GM23338 (cell line): Measurements from ENCODE around the gene HOXB4. TPM values are rescaled to one million over a fixed set of nuclear protein-coding genes. Genes with fewer than 3 reads are reported as not detected.

ENCODE experiments used
- ATAC-seq: fragments of 200-7000 bp; cut with Tn5 transposase; 3 replicates; pipeline ENCODE4 v1.9.1; 2020
- DNase-seq: peaks from one replicate; pipeline ENCODE4 v3.0.0-alpha.2; 2015; ENCODE audit warnings: low spot score
- H2AFZ ChIP-seq: fragments of 200-600 bp; sonication (generic); 2 replicates; pipeline ENCODE4 v1.8.0; 2016; ENCODE audit warnings: antibody characterized with exemption, mild to moderate bottlenecking, moderate library complexity
- H3F3A ChIP-seq: fragments of 200-600 bp; sonication (generic); replicated peaks from 2 replicates; pipeline ENCODE4 v1.8.0; 2017; ENCODE audit warnings: antibody characterized with exemption, mixed run types, low read depth
- H3K27ac ChIP-seq: fragments of 200-600 bp; sonication (generic); 2 replicates; pipeline ENCODE4 v1.6.1; 2016; ENCODE audit warnings: low read depth
- H3K27me3 ChIP-seq: fragments of 200-600 bp; sonication (generic); 2 replicates; pipeline ENCODE4 v1.8.0; 2016; ENCODE audit warnings: mild to moderate bottlenecking, mixed run types, moderate library complexity; ENCODE audit not compliant: insufficient read depth
- H3K36me3 ChIP-seq: fragments of 200-600 bp; sonication (generic); 2 replicates; pipeline ENCODE4 v1.8.0; 2016; ENCODE audit warnings: mild to moderate bottlenecking; ENCODE audit not compliant: insufficient read depth
- H3K4me1 ChIP-seq: fragments of 200-600 bp; sonication (generic); 2 replicates; pipeline ENCODE4 v1.8.0; 2016; ENCODE audit warnings: mild to moderate bottlenecking, moderate library complexity; ENCODE audit not compliant: insufficient read depth
- H3K4me2 ChIP-seq: fragments of 200-600 bp; sonication (generic); 2 replicates; pipeline ENCODE4 v1.7.1; 2017; ENCODE audit warnings: mixed run types
- H3K4me3 ChIP-seq: fragments of 200-600 bp; sonication (generic); 2 replicates; pipeline ENCODE4 v1.6.1; 2016; ENCODE audit warnings: mixed run types
- H3K79me2 ChIP-seq: fragments of 200-600 bp; sonication (generic); replicated peaks from 2 replicates; pipeline ENCODE4 v1.8.0; 2017; ENCODE audit warnings: mild to moderate bottlenecking; ENCODE audit not compliant: insufficient read depth
- H3K9me2 ChIP-seq: fragments of 200-600 bp; sonication (generic); 2 replicates; pipeline ENCODE4 v1.8.0; 2017; ENCODE audit not compliant: insufficient read depth
- H4K20me1 ChIP-seq: fragments of 200-600 bp; sonication (generic); replicated peaks from 2 replicates; pipeline ENCODE4 v1.8.0; 2017; ENCODE audit warnings: mild to moderate bottlenecking; ENCODE audit not compliant: insufficient read depth
- H3K27ac Mint-ChIP-seq: 2 replicates; pipeline ENCODE4 v1.8.0; 2020; ENCODE audit warnings: inconsistent platforms, mild to moderate bottlenecking, moderate library complexity, mixed read lengths
- H3K27me3 Mint-ChIP-seq: 3 replicates; pipeline ENCODE4 v1.8.0; 2022; ENCODE audit warnings: low read depth, mild to moderate bottlenecking, moderate library complexity, mixed read lengths, inconsistent platforms; ENCODE audit not compliant: insufficient read depth, poor library complexity
- H3K36me3 Mint-ChIP-seq: 3 replicates; pipeline ENCODE4 v1.8.0; 2021; ENCODE audit warnings: low read depth, mild to moderate bottlenecking, inconsistent platforms, moderate library complexity, mixed read lengths
- H3K4me1 Mint-ChIP-seq: 3 replicates; pipeline ENCODE4 v1.8.0; 2020; ENCODE audit warnings: mild to moderate bottlenecking, inconsistent platforms, mixed read lengths
- H3K4me3 Mint-ChIP-seq: 3 replicates; pipeline ENCODE4 v1.8.0; 2021; ENCODE audit warnings: moderate library complexity, mild to moderate bottlenecking, inconsistent platforms, mixed read lengths
- H3K9me3 Mint-ChIP-seq: 3 replicates; pipeline ENCODE4 v1.8.0; 2020; ENCODE audit warnings: moderate library complexity, mild to moderate bottlenecking, inconsistent platforms, mixed read lengths
- ETS1 ChIP-seq: IDR thresholded peaks from 2 replicates; pipeline ENCODE4 v1.6.1; 2016; ENCODE audit warnings: antibody characterized with exemption
- EZH2 ChIP-seq: fragments of 200-600 bp; sonication (generic); IDR thresholded peaks from one replicate; pipeline ENCODE4 v1.8.0; 2017; ENCODE audit warnings: antibody characterized with exemption, mild to moderate bottlenecking, low read depth; ENCODE audit not compliant: unreplicated experiment
- microRNA counts: library from miRNA; unstranded; fragments of <30 nt; microRNA quantifications from one replicate; lab custom pipeline; 2017
- polyA plus RNA-seq: library from polyadenylated mRNA; unstranded; fragments of >200 nt; fragmentation: Nextera tagmentation; extraction: Ambion mirVana; gene quantifications from 2 replicates; pipeline ENCODE4 v1.2.1, GENCODE V29; 2016
- total RNA-seq: library from RNA; depleted of rRNA; stranded (reverse); fragments of >200 nt; shearing (Covaris generic); gene quantifications from 2 replicates; pipeline ENCODE4 v1.2.3, GENCODE V29; 2014; rRNA removed

Gene HOXB4
- total and polyA plus RNA-seq, 2 experiments from 2014 or later, result not detected

DNA sequence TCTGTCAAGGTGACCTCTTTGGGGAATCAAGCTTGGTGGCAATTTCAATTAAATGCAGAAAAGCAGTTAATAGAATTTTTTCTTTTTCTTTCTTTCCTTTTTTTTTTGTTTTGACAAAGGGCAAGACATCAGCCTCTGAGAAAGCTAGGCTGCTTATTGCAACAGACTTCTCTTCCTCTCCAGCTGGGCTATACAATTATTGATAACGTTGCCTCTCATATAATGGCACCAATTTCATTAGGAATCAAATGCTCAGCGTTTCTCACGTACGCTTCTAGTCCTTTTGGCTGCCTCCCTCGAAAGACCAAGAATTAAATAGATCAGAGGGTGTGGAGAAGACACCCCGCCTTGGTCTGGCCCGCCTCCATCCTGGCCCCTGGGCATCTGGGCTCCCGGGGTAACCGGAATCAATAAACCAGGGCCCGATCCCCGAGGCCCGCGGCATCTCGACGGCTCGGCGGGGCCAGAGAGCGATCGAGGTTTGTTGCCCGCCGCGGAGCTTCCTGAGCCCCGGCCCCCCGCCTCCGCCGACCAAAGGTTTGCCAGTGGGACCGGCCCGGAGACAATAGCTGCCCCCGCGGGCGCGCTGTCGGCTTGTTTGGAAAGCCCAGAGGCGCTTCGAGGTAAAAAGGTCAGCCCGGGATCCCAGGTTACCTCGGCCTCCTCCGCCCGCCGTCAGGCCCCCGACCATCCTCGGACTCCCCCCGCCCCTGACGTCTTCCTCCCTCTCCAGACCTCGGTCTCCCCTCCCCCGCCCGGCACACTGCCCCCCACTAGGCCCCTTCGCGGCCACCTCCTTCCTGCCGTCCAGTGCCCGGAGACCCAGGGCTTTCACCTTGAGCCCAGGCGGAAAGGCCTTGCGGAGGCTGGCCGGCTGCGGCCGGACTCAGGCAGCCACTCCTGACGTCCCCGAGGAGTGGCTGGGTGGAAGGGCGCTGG lies 51.3 kb downstream of the HOXB4 start:
- no peak for TF ChIP-seq ETS1
- TF ChIP-seq EZH2, result peak; percentile 47
- Mint-ChIP-seq H3K4me1 (peaks cover 59% of the 10 kb centered on the region), H3K9me3 (no peaks in the 10 kb centered on the region; the same call in 1 of the 3 replicates), H3K27ac (no peak overlapping the region), H3K4me3 (peak overlapping the region; percentile 67), H3K27me3 (peaks cover 100% of the 10 kb centered on the region), H3K36me3 (no peaks in the 10 kb centered on the region)
- Histone ChIP-seq H3K4me3 (peak overlapping the region; percentile 61), H4K20me1 (peaks cover 9% of the 10 kb centered on the region; the same call in 1 of the 2 replicates), H3K9me2 (no peaks in the 10 kb centered on the region), H3K27me3 (peaks cover 100% of the 10 kb centered on the region), H3K4me2 (peak overlapping the region; percentile 85), H3K4me1 (peaks cover 74% of the 10 kb centered on the region), H3K36me3 (no peaks in the 10 kb centered on the region), H3K79me2 (no peaks in the 10 kb centered on the region), H3F3A (peaks cover 45% of the 10 kb centered on the region), H2AFZ (peak overlapping the region; percentile 96), H3K27ac (no peak overlapping the region)
- ATAC-seq (peak; percentile 49), DNase-seq (peak; percentile 85)

MicroRNAs encoded within 50 kb of the gene (microRNA counts, 767-probe panel; counts per million panel counts)
- microRNA hsa-miR-10a-5p (lab: Ali Mortazavi, UCI), result 5,026 counts per million, percentile 20 among the panel's probes with 10 or more counts

Other genes starting within 250 kb of the HOXB4 start
- not detected in 2 replicates for gene SKAP1, start 148.1 kb downstream of the HOXB4 start, total RNA-seq
- gene SKAP1, start 148.1 kb downstream of the HOXB4 start, polyA plus RNA-seq, result 0.27 and 0.59 TPM in 2 replicates
- gene HOXB1, start 47.3 kb downstream of the HOXB4 start, total RNA-seq, result not detected in 2 replicates
- gene HOXB1, start 47.3 kb downstream of the HOXB4 start, polyA plus RNA-seq, result not detected in 2 replicates
- gene HOXB2, start 33.2 kb downstream of the HOXB4 start, total RNA-seq, result not detected in 2 replicates
- 0.37 TPM in 1 of 2 replicates, not detected in the other for gene HOXB2, start 33.2 kb downstream of the HOXB4 start, polyA plus RNA-seq
- gene HOXB3, start 11.9 kb upstream of the HOXB4 start, total RNA-seq, result 0.17 TPM in 1 of 2 replicates, not detected in the other
- gene HOXB3, start 11.9 kb upstream of the HOXB4 start, polyA plus RNA-seq, result not detected in 2 replicates
- gene HOXB5, start 15.4 kb upstream of the HOXB4 start, total RNA-seq, result not detected in 2 replicates
- gene HOXB5, start 15.4 kb upstream of the HOXB4 start, polyA plus RNA-seq, result not detected in 2 replicates
- gene HOXB6, start 26.6 kb upstream of the HOXB4 start, total RNA-seq, result not detected in 2 replicates
- not detected in 2 replicates for gene HOXB6, start 26.6 kb upstream of the HOXB4 start, polyA plus RNA-seq
- not detected in 2 replicates for gene HOXB7, start 32.7 kb upstream of the HOXB4 start, total RNA-seq
- not detected in 2 replicates for gene HOXB7, start 32.7 kb upstream of the HOXB4 start, polyA plus RNA-seq
- gene HOXB8, start 36.9 kb upstream of the HOXB4 start, total RNA-seq, result not detected in 2 replicates
- gene HOXB8, start 36.9 kb upstream of the HOXB4 start, polyA plus RNA-seq, result not detected in 2 replicates
- not detected in 2 replicates for gene HOXB9, start 48.0 kb upstream of the HOXB4 start, total RNA-seq
- not detected in 2 replicates for gene HOXB9, start 48.0 kb upstream of the HOXB4 start, polyA plus RNA-seq
- not detected in 2 replicates for gene PRAC1, start 144.2 kb upstream of the HOXB4 start, total RNA-seq
- gene PRAC1, start 144.2 kb upstream of the HOXB4 start, polyA plus RNA-seq, result 0.70 TPM in 1 of 2 replicates, not detected in the other
- gene PRAC2, start 144.8 kb upstream of the HOXB4 start, total RNA-seq, result not detected in 2 replicates
- gene PRAC2, start 144.8 kb upstream of the HOXB4 start, polyA plus RNA-seq, result not detected in 2 replicates
- gene HOXB13, start 150.4 kb upstream of the HOXB4 start, total RNA-seq, result not detected in 2 replicates
- gene HOXB13, start 150.4 kb upstream of the HOXB4 start, polyA plus RNA-seq, result not detected in 2 replicates
- gene TTLL6, start 238.9 kb upstream of the HOXB4 start, total RNA-seq, result 1.9 and 2.3 TPM in 2 replicates
- gene TTLL6, start 238.9 kb upstream of the HOXB4 start, polyA plus RNA-seq, result 3.5 and 4.7 TPM in 2 replicates